Activated CD8-positive, alpha-beta T cell treated with anti-CD3 and anti-CD28 coated beads for 36 hours (primary cell): Measurements from ENCODE around the gene SERPINB10. TPM values are rescaled to one million over a fixed set of nuclear protein-coding genes. Genes with fewer than 3 reads are reported as not detected.

ENCODE experiments used
- ATAC-seq: fragments of 200-7000 bp; cut with Tn5 transposase; one replicate; pipeline ENCODE4 v1.10.0; 2021; ENCODE audit warnings: mild to moderate bottlenecking, moderate library complexity
- CTCF ChIA-PET: fragments of 350-600 bp; sonication (Branson Sonifier 250); formaldehyde crosslinking; loops from one replicate; lab custom pipeline; 2021; ENCODE audit warnings: antibody characterized with exemption; lab: Charles Lee
- POLR2A ChIA-PET: fragments of 350-600 bp; sonication (Branson Sonifier 250); formaldehyde crosslinking; loops from one replicate; lab custom pipeline; 2021; ENCODE audit warnings: antibody characterized with exemption; lab: Charles Lee
- DNase-seq: peaks from one replicate; pipeline ENCODE4 v3.0.0-alpha.2; 2020
- H3K27ac Mint-ChIP-seq: one replicate; pipeline ENCODE4 v1.8.0; 2021; ENCODE audit warnings: mild to moderate bottlenecking, mixed read lengths
- H3K27me3 Mint-ChIP-seq: one replicate; pipeline ENCODE4 v1.8.0; 2021; ENCODE audit warnings: mixed read lengths
- H3K36me3 Mint-ChIP-seq: one replicate; pipeline ENCODE4 v1.8.0; 2021; ENCODE audit warnings: low read depth, mixed read lengths
- H3K4me1 Mint-ChIP-seq: one replicate; pipeline ENCODE4 v1.8.0; 2021; ENCODE audit warnings: low read depth, mixed read lengths
- H3K4me3 Mint-ChIP-seq: one replicate; pipeline ENCODE4 v1.8.0; 2021; ENCODE audit warnings: mild to moderate bottlenecking, moderate library complexity, mixed read lengths
- H3K9me3 Mint-ChIP-seq: one replicate; pipeline ENCODE4 v1.8.0; 2021; ENCODE audit warnings: mixed read lengths
- CTCF ChIP-seq: fragments of 200-600 bp; IDR thresholded peaks from one replicate; pipeline ENCODE4 v1.8.0; 2022; ENCODE audit warnings: antibody characterized with exemption, mild to moderate bottlenecking
- intact Hi-C: fragments of 100-400 bp; cut with micrococcal nuclease; formaldehyde crosslinking; loops from one replicate; pipeline ENCODE4 v1.10.0; 2022
- total RNA-seq, 2 experiments: library from RNA; stranded (reverse); gene quantifications; one replicate each; pipeline ENCODE4 v1.2.3, GENCODE V29; 2021

SERPINB10 gene
- total RNA-seq, 2 experiments from 2014 or later = not detected

GRCh38 chr18:63974991-63975390 lies 67.2 kb downstream of the SERPINB10 start:
- no peaks in the 10 kb centered on the region for H3K9me3 Mint-ChIP-seq
- no peak overlapping the region for H3K4me3 Mint-ChIP-seq
- ChIA-PET CTCF (interaction anchor here (1.2 to 5.3 kb wide), 4 partner anchors 12 to 39 kb away, joined by 4 to 52 read pairs (median 8); no protein-coding TSS in a partner anchor), POLR2A (no interaction called here)
- intact Hi-C loops = no loop called here
- no peak for TF ChIP-seq CTCF
- H3K36me3 Mint-ChIP-seq = no peaks in the 10 kb centered on the region
- no peak for ATAC-seq
- H3K4me1 Mint-ChIP-seq = peaks cover 27% of the 10 kb centered on the region
- H3K27ac Mint-ChIP-seq = no peak overlapping the region
- no peaks in the 10 kb centered on the region for H3K27me3 Mint-ChIP-seq
- DNase-seq = peak; percentile 51

- ChIA-PET CTCF (interaction anchor here (0.9 to 5.3 kb wide), 5 partner anchors 9 to 40 kb away, joined by 4 to 52 read pairs (median 7); no protein-coding TSS in a partner anchor), POLR2A (no interaction called here)
- TF ChIP-seq CTCF = no peak
- no peak for ATAC-seq
- DNase-seq = no peak
- Mint-ChIP-seq H3K36me3 (no peaks in the 10 kb centered on the region), H3K4me1 (peaks cover 27% of the 10 kb centered on the region), H3K27me3 (no peaks in the 10 kb centered on the region), H3K4me3 (no peak overlapping the region), H3K27ac (no peak overlapping the region), H3K9me3 (no peaks in the 10 kb centered on the region)
- intact Hi-C loops = no loop called here
These were observed 67.9 kb downstream of the SERPINB10 start for GRCh38 chr18:63975628-63976027.

- Mint-ChIP-seq H3K27me3 (no peaks in the 10 kb centered on the region), H3K4me1 (peaks cover 17% of the 10 kb centered on the region), H3K27ac (no peak overlapping the region), H3K36me3 (peaks cover 6% of the 10 kb centered on the region), H3K9me3 (no peaks in the 10 kb centered on the region), H3K4me3 (no peak overlapping the region)
- CTCF ChIA-PET = interaction anchor here (0.8 to 5.3 kb wide), 3 partner anchors 14 to 29 kb away, joined by 3 to 52 read pairs (median 4); partner anchors contain the start of gene HMSD
- DNase-seq = no peak
- ATAC-seq = no peak
- intact Hi-C loops = no loop called here
- TF ChIP-seq CTCF = no peak
- POLR2A ChIA-PET = no interaction called here
These were observed 69.3 kb downstream of the SERPINB10 start for GRCh38 chr18:63977040-63977439.

GRCh38 chr18:63979409-63979920 lies 71.7 kb downstream of the SERPINB10 start:
- Mint-ChIP-seq H3K27me3 (no peaks in the 10 kb centered on the region), H3K27ac (no peak overlapping the region), H3K9me3 (no peaks in the 10 kb centered on the region), H3K4me1 (peaks cover 12% of the 10 kb centered on the region), H3K36me3 (peaks cover 15% of the 10 kb centered on the region), H3K4me3 (no peak overlapping the region)
- peak; percentile 80 for TF ChIP-seq CTCF
- ATAC-seq = peak; percentile 81
- POLR2A ChIA-PET = no interaction called here
- intact Hi-C loops = loop anchor here (1.0 kb wide), 2 partner anchors 16 to 461 kb away; no protein-coding TSS in a partner anchor
- DNase-seq = peak; percentile 59
- CTCF ChIA-PET = interaction anchor here (0.7 to 1.2 kb wide), 6 partner anchors 8 to 469 kb away, joined by 3 to 8 read pairs (median 3); no protein-coding TSS in a partner anchor

- H3K9me3 Mint-ChIP-seq = no peaks in the 10 kb centered on the region
- ChIA-PET POLR2A (no interaction called here), CTCF (interaction anchor here (0.7 to 1.2 kb wide), 6 partner anchors 8 to 469 kb away, joined by 3 to 8 read pairs (median 3); no protein-coding TSS in a partner anchor)
- H3K4me1 Mint-ChIP-seq = peaks cover 8% of the 10 kb centered on the region
- H3K36me3 Mint-ChIP-seq = peaks cover 15% of the 10 kb centered on the region
- TF ChIP-seq CTCF = no peak
- no peak overlapping the region for H3K4me3 Mint-ChIP-seq
- DNase-seq = no peak
- no peak overlapping the region for H3K27ac Mint-ChIP-seq
- no peaks in the 10 kb centered on the region for H3K27me3 Mint-ChIP-seq
- intact Hi-C loops = no loop called here
- ATAC-seq = no peak
These were observed 72.3 kb downstream of the SERPINB10 start for GRCh38 chr18:63980027-63980426.
